Fibroblast of pulmonary artery (primary cell): ENCODE results near the gene MYRIP.
A peak's percentile ranks its signal among the peaks of the same experiment; 100 is the strongest.
"Not testable (repeated sequence)": the region's sequence is repeated elsewhere in the genome, so short reads cannot be mapped to it uniquely, and the experiment has no call there.

Experiments used
- DNase-seq: peaks from one replicate; pipeline ENCODE4 v3.0.0-alpha.2; 2010; ENCODE audit warnings: low read depth
- H3K4me3 ChIP-seq: replicated peaks from 2 replicates; pipeline ENCODE4 v1.5.1; 2011; ENCODE audit warnings: low read depth, mild to moderate bottlenecking, control low read depth, low read length, moderate library complexity
- CTCF ChIP-seq: IDR thresholded peaks from 2 replicates; pipeline ENCODE4 v1.5.1; 2011; ENCODE audit warnings: mild to moderate bottlenecking, control low read depth, low read length, inconsistent platforms; ENCODE audit errors: missing control alignments

The MYRIP gene

GRCh38 chr3:40057077-40057476, 247.7 kb downstream of the MYRIP start:
- no peak for TF ChIP-seq CTCF
- no peak overlapping the region for H3K4me3 ChIP-seq
- no peak for DNase-seq

GRCh38 chr3:40057786-40058185, 248.4 kb downstream of the MYRIP start:
- H3K4me3 ChIP-seq = no peak overlapping the region
- no peak for DNase-seq
- no peak for TF ChIP-seq CTCF

GRCh38 chr3:40068636-40069035, 259.2 kb downstream of the MYRIP start:
- DNase-seq = no peak
- no peak overlapping the region for H3K4me3 ChIP-seq
- no peak for TF ChIP-seq CTCF

- TF ChIP-seq CTCF = no peak
- no peak overlapping the region for H3K4me3 ChIP-seq
- DNase-seq = no peak
Measured at GRCh38 chr3:40070816-40071215, 261.4 kb downstream of the MYRIP start.

GRCh38 chr3:40071683-40072238, 262.4 kb downstream of the MYRIP start:
- no peak for TF ChIP-seq CTCF
- no peak overlapping the region for H3K4me3 ChIP-seq
- DNase-seq = no peak

GRCh38 chr3:40073310-40074007, 264.1 kb downstream of the MYRIP start:
- no peak overlapping the region for H3K4me3 ChIP-seq
- no peak for DNase-seq
- peak; percentile 5 for TF ChIP-seq CTCF

- not testable (repeated sequence) for H3K4me3 ChIP-seq, DNase-seq
Measured at GRCh38 chr3:40077139-40077538, 267.7 kb downstream of the MYRIP start.

- DNase-seq, H3K4me3 ChIP-seq: not testable (repeated sequence)
Measured at GRCh38 chr3:40077828-40078492, 268.6 kb downstream of the MYRIP start.
